NCI-H748 (cell line): Measurements from ENCODE around the gene MAP7D3.
A peak's percentile ranks its signal among the peaks of the same experiment; 100 is the strongest.
"Not testable (repeated sequence)": the region's sequence is repeated elsewhere in the genome, so short reads cannot be mapped to it uniquely, and the experiment has no call there.

Experiments used
- DNase-seq: peaks from one replicate; lab custom pipeline; 2025; ENCODE audit not compliant: unreplicated experiment; lab: John Stamatoyannopoulos, UW

The MAP7D3 gene

GRCh38 chrX:136250191-136251040, 784 bp downstream of the MAP7D3 start:
- peak; percentile 30 for DNase-seq

GRCh38 chrX:136246201-136246600, 5.0 kb downstream of the MAP7D3 start:
- DNase-seq, result no peak

GRCh38 chrX:136237849-136238248, 13.4 kb downstream of the MAP7D3 start:
- not testable (repeated sequence) for DNase-seq

- DNase-seq, result no peak
Observed at GRCh38 chrX:136237074-136237473, 14.1 kb downstream of the MAP7D3 start.

GRCh38 chrX:136228839-136229207, 22.4 kb downstream of the MAP7D3 start:
- DNase-seq, result no peak

GRCh38 chrX:136227948-136228838, 23.0 kb downstream of the MAP7D3 start:
- DNase-seq, result no peak

- no peak for DNase-seq
Observed at GRCh38 chrX:136227074-136227473, 24.1 kb downstream of the MAP7D3 start.

GRCh38 chrX:136221851-136222513, 29.2 kb downstream of the MAP7D3 start:
- no peak for DNase-seq

- DNase-seq, result no peak
Observed at GRCh38 chrX:136220951-136221350, 30.2 kb downstream of the MAP7D3 start.

- no peak for DNase-seq
Observed at GRCh38 chrX:136220540-136220939, 30.7 kb downstream of the MAP7D3 start.

GRCh38 chrX:136219893-136220292, 31.3 kb downstream of the MAP7D3 start:
- DNase-seq, result no peak

GRCh38 chrX:136215559-136215958, 35.6 kb downstream of the MAP7D3 start:
- DNase-seq, result no peak

- no peak for DNase-seq
Observed at GRCh38 chrX:136214551-136214950, 36.6 kb downstream of the MAP7D3 start.

- no peak for DNase-seq
Observed at GRCh38 chrX:136212557-136213111, 38.6 kb downstream of the MAP7D3 start.

- DNase-seq, result no peak
Observed at GRCh38 chrX:136211766-136212556, 39.2 kb downstream of the MAP7D3 start.

- DNase-seq, result no peak
Observed at GRCh38 chrX:136210806-136211205, 40.4 kb downstream of the MAP7D3 start.

GRCh38 chrX:136210243-136210642, 41.0 kb downstream of the MAP7D3 start:
- DNase-seq, result no peak

- no peak for DNase-seq
Observed at GRCh38 chrX:136209751-136210150, 41.4 kb downstream of the MAP7D3 start.

GRCh38 chrX:136209016-136209738, 42.0 kb downstream of the MAP7D3 start:
- no peak for DNase-seq

- no peak for DNase-seq
Observed at GRCh38 chrX:136207546-136207945, 43.7 kb downstream of the MAP7D3 start.
